Gastroesophageal sphincter (tissue), 4 donors: ENCODE results near the gene LY6G6D. TPM values are rescaled to one million over a fixed set of nuclear protein-coding genes. Genes with fewer than 3 reads are reported as not detected.

Experiments used
- ATAC-seq: fragments of 150-250 bp; one replicate; pipeline ENCODE4 v1.9.1; 2016; ENCODE audit warnings: mild to moderate bottlenecking, moderate library complexity
- H3K27ac ChIP-seq, 4 donors: fragments of 200-600 bp; sonication (generic) in 3 of 4; 1 replicate in 3 of 4; 2 replicates in 1 of 4; pipeline ENCODE4 v1.5.1; 2016 to 2019
- H3K27me3 ChIP-seq: fragments of 200-600 bp; sonication (generic); one replicate; pipeline ENCODE4 v1.5.1; 2019
- H3K36me3 ChIP-seq, 2 donors: fragments of 200-600 bp; sonication (generic); one replicate each; pipeline ENCODE4 v1.5.1; 2019; ENCODE audit warnings: control low read depth in 1 of 2
- H3K4me1 ChIP-seq, 3 donors: fragments of 200-600 bp; sonication (generic); 1 replicate in 2 of 3; 2 replicates in 1 of 3; pipeline ENCODE4 v1.5.1; 2016 to 2019; ENCODE audit warnings: control low read depth in 2 of 3
- H3K4me3 ChIP-seq, 2 donors: fragments of 200-600 bp; sonication (generic); one replicate each; pipeline ENCODE4 v1.5.1; 2019; ENCODE audit warnings: mild to moderate bottlenecking in 1 of 2, moderate library complexity in 1 of 2
- H3K9me3 ChIP-seq, 3 donors: fragments of 200-600 bp; sonication (generic); one replicate each; pipeline ENCODE4 v1.5.1; 2017 to 2019; ENCODE audit warnings: control low read depth in 2 of 3
- CTCF ChIP-seq, 4 experiments: fragments of 200-600 bp in 2 of 4; fragments of 450-650 bp in 2 of 4; sonication (generic) in 1 of 4; IDR thresholded peaks; one replicate each; pipeline ENCODE4 v1.5.1; 2017 to 2019; ENCODE audit warnings: antibody characterized with exemption in 4 of 4, mild to moderate bottlenecking in 2 of 4, moderate library complexity in 2 of 4
- EP300 ChIP-seq: sonication (generic); formaldehyde crosslinking; IDR thresholded peaks from one replicate; pipeline ENCODE4 v1.6.1; 2017; ENCODE audit warnings: antibody characterized with exemption, mild to moderate bottlenecking
- POLR2A ChIP-seq, 2 donors: fragments of 450-650 bp; IDR thresholded peaks; one replicate each; pipeline ENCODE4 v1.6.1; 2017; ENCODE audit warnings: antibody characterized with exemption in 2 of 2, mild to moderate bottlenecking in 2 of 2, moderate library complexity in 1 of 2
- POLR2AphosphoS5 ChIP-seq: sonication (generic); formaldehyde crosslinking; IDR thresholded peaks from one replicate; pipeline ENCODE4 v1.6.1; 2017; ENCODE audit warnings: antibody characterized with exemption
- WGBS, 2 donors: methylation state at CpG; one replicate each; pipeline ENCODE4 v1.1.5; 2018; ENCODE audit warnings: low coverage in 1 of 2; 5-methylcytosine and 5-hydroxymethylcytosine counted together
- total RNA-seq, 4 donors: library from RNA; depleted of rRNA; stranded (reverse); fragments of >200 nt; gene quantifications; one replicate each; pipeline ENCODE4 v1.1.0, GENCODE V29; 2016

LY6G6D gene
- total RNA-seq, 4 donors from 2014 or later = not detected

- no peak for ATAC-seq
- no peak overlapping the region for H3K4me3 ChIP-seq
- 0 to 86% methylated on average over 1 to 8 of the region's 14 CpGs for WGBS, 2 donors
- H3K4me1 ChIP-seq = peaks cover 0 to 9% (median 0%) of the 10 kb centered on the region in 3 donors
- H3K9me3 ChIP-seq = no peaks in the 10 kb centered on the region
- H3K27ac ChIP-seq = no peak overlapping the region
- H3K27me3 ChIP-seq = no peaks in the 10 kb centered on the region
- peaks cover 0 to 78% of the 10 kb centered on the region in 2 donors for H3K36me3 ChIP-seq
- TF ChIP-seq CTCF (IDR thresholded peaks at IDR 0.05) (no peak), POLR2AphosphoS5 (no peak), POLR2A (IDR thresholded peaks at IDR 0.05) (no peak), EP300 (no peak)
These were observed 27.1 kb upstream of the LY6G6D start for GRCh38 chr6:31687860-31688693.

GRCh38 chr6:31689249-31690110 is 25.7 kb upstream of the LY6G6D start:
- peaks cover 0 to 92% of the 10 kb centered on the region in 2 donors for H3K36me3 ChIP-seq

GRCh38 chr6:31690231-31691077 is 24.7 kb upstream of the LY6G6D start:
- no peak for ATAC-seq
- TF ChIP-seq CTCF (IDR thresholded peaks at IDR 0.05) (no peak), EP300 (no peak), POLR2AphosphoS5 (no peak), POLR2A (IDR thresholded peaks at IDR 0.05) (no peak)
- WGBS, 2 donors = 36 to 48% methylated on average over 5 of the region's 10 CpGs
- Histone ChIP-seq H3K36me3 (peaks cover 0 to 100% of the 10 kb centered on the region in 2 donors), H3K27ac (no peak overlapping the region), H3K9me3 (no peaks in the 10 kb centered on the region), H3K4me3 (no peak overlapping the region), H3K4me1 (no peaks in the 10 kb centered on the region), H3K27me3 (no peaks in the 10 kb centered on the region)

More at GRCh38 chr6:31689249-31690110, 25.7 kb upstream of the LY6G6D start:
- Histone ChIP-seq H3K27ac (no peak overlapping the region), H3K9me3 (no peaks in the 10 kb centered on the region), H3K4me1 (no peaks in the 10 kb centered on the region), H3K4me3 (no peak overlapping the region), H3K27me3 (no peaks in the 10 kb centered on the region)
- ATAC-seq = no peak
- WGBS, 2 donors = 65 to 77% methylated on average over 3 to 9 of the region's 11 CpGs
- no peak for TF ChIP-seq CTCF (IDR thresholded peaks at IDR 0.05)
- TF ChIP-seq POLR2AphosphoS5 = no peak
- no peak for TF ChIP-seq EP300
- TF ChIP-seq POLR2A (IDR thresholded peaks at IDR 0.05) = no peak

- no peak overlapping the region for H3K4me3 ChIP-seq
- no peak for TF ChIP-seq POLR2AphosphoS5
- H3K27me3 ChIP-seq = no peaks in the 10 kb centered on the region
- H3K4me1 ChIP-seq = no peaks in the 10 kb centered on the region
- WGBS, 2 donors = 71 to 84% methylated on average over 6 of the region's 6 CpGs
- H3K9me3 ChIP-seq = no peaks in the 10 kb centered on the region
- no peak for ATAC-seq
- peaks cover 0 to 100% of the 10 kb centered on the region in 2 donors for H3K36me3 ChIP-seq
- no peak overlapping the region for H3K27ac ChIP-seq
These were observed 24.1 kb upstream of the LY6G6D start for GRCh38 chr6:31691078-31691463.
